ENCODE data around the gene EFCC1.

DNA sequence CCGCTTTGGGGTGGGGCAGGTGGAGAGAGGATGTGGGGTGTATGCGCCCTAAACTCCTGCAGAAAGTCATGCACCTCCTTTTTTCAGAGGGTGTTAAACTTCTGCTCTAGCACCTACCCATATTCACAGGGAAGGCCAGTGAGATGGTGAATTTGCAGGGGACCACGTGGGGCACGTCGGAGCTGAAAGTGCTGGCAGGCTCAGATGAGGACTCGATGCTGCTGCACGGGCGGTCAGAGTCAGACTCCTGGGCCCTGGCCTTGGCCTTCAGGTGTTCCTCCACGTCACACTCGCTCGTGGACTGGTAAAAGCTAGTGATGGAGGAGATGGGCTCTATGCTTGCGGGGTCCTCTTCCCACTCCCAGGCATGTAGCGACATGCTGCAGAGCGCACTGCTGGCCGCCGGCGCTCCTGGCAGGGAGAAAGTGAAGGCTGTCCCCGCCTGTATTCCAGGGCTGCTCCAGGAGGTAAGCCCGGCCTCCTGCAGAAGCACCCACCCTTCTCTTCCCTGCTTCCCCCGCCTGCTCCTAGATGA lies 8.1 kb upstream of the EFCC1 start:
- TF ChIP-seq, protein P1, sequence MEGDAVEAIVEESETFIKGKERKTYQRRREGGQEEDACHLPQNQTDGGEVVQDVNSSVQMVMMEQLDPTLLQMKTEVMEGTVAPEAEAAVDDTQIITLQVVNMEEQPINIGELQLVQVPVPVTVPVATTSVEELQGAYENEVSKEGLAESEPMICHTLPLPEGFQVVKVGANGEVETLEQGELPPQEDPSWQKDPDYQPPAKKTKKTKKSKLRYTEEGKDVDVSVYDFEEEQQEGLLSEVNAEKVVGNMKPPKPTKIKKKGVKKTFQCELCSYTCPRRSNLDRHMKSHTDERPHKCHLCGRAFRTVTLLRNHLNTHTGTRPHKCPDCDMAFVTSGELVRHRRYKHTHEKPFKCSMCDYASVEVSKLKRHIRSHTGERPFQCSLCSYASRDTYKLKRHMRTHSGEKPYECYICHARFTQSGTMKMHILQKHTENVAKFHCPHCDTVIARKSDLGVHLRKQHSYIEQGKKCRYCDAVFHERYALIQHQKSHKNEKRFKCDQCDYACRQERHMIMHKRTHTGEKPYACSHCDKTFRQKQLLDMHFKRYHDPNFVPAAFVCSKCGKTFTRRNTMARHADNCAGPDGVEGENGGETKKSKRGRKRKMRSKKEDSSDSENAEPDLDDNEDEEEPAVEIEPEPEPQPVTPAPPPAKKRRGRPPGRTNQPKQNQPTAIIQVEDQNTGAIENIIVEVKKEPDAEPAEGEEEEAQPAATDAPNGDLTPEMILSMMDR (conservative IDR thresholded peaks at IDR 0.05; ENCODE audit: low read length), result no peak
- no peak for TF ChIP-seq EZH2phosphoT487 (IDR thresholded peaks at IDR 0.05; ENCODE audit: borderline replicate concordance, low read depth, low read length)

Data from OCI-LY7 (cell line).